HG03439 (cell line): ENCODE results near the gene GAL3ST3.
A peak's percentile ranks its signal among the peaks of the same experiment; 100 is the strongest.

ENCODE experiments used
- ATAC-seq: cut with Tn5 transposase; IDR thresholded peaks from one replicate; pipeline ENCODE4 v1.9.1; 2021; ENCODE audit warnings: mild to moderate bottlenecking, moderate library complexity; ENCODE audit not compliant: unreplicated experiment

The GAL3ST3 gene

DNA sequence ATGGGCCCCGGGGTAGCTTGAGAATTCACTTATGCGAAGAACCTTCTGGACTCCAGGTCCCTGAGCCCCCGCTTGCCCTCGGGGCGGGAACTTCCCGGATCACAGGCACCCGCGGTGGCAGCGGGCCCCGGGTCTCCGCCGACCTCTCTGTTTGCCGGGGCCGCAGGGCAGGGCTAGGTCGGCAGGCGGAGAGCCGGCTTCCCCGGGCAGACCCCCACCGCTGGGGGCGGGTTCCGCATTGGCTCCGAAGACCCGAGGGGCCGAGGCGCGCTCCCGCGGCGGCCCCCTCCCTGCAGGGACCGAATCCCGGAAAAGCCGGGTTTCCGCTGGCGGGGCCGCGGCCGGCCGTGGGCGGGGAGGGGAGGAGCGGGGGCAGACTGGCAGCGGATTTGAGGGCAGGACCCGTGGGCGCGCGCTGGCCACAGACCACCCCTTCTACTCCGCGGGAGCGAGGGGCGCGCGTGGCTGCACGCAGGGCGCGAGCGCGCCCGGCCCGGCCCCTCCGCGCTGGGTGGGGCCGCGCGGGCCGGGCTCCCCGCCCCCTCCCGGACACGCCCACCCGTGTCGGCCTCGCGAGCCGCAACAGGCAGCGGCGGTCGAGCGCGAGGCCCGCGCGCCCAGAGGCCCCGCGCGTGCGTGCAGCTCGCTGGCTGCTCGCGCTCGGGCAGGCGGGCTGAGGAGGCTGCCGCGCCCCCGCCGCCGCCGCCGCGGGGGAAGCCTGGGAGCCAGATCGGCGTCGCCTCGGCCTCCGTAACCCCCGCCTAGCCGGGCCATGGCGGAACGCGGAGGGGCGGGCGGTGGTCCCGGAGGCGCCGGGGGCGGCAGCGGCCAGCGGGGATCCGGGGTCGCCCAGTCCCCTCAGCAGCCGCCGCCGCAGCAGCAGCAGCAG lies 21.0 kb upstream of the GAL3ST3 start, which contains the start of gene PACS1:
Gene PACS1, plus strand, starts transcription at position 558 of the 889 bp plus-strand sequence. Its CDS starts 215 bp downstream, at position 773.
- peak; percentile 39 for ATAC-seq

DNA sequence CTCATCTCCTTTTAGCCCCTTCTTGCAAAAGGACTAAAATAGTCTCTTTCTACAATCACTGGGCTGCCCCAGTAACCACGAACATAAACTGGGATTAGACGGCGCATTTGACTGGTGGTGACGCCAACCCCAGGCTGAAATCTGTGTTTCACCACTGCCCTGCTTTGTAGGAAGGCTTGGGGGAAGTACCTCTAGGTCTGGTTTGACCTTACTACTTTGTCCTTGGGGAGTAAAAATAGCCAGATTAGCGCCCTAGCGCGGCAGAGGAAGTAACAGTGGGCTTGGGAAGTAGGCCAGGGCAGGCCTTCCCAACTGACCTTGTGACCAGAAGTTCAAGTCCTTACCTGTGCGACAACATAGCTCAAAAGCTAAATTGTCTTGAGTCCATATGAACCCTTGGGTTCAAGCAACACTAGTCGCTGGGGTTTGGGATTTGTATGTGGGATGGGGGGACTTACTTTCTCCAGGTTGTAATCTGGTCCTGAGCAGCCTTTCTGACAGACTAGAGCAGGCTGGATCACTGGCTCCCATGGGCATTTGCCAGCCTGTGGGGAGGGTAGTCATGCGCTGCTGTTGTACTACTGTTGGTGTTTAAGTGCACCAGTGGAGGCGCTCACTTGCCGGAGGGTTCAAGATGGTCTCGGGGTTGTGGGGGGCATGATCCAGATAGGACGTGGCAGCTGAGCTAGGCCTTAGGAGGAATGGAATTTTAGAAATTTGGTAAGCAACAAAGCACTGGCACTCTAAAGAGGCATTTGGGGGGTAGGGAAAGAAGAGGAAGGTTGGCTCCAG lies 20.2 kb upstream of the GAL3ST3 start:
- ATAC-seq = peak; percentile 5

DNA sequence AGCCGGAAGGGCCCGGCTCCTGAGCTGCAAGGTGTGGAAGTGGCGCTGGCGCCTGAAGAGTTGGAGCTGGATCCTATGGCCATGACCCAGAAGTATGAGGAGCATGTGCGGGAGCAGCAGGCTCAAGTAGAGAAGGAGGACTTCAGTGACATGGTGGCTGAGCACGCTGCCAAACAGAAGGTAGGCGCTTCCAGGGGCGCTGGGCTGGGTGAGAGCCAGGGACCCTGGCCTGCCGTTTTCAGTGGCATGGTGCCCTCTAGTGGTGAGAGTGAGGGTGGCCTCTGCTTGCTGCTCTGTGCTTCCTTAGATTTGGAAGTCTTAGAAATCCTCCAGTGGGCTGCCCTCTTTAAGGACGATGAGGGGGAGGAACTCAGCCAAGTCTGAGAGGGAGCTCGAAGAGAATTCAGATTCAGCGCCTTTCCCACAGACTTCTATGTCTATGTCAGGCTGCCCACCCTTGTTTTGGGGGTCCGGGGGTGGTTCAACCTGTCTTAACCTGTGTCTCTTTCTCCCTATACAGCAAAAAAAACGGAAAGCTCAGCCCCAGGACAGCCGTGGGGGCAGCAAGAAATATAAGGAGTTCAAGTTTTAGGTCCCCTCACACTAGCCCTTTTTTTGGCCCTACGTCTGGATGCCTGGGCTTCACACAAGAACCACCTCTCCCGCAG lies 19.3 kb upstream of the GAL3ST3 start:
- ATAC-seq = no peak

DNA sequence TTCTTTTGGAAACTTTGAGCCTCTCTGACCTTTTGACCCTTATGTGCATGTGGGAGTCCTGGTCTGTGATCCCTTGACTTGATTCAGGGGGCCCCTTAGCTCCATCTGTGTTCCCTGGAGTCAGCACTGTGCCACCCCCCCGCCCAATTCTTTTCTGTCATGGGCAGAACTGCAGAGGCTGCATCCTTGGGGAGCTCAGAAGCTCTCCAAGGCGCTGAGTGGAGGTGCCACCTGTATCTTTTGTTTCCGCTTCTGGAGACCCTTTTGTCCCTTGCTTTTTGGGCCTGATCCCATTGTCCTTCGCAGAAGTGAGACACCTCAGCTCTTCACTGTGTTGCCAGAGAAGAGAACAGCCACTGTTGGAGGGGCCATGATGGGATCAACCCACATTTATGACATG lies 18.7 kb upstream of the GAL3ST3 start:
- ATAC-seq = no peak

DNA sequence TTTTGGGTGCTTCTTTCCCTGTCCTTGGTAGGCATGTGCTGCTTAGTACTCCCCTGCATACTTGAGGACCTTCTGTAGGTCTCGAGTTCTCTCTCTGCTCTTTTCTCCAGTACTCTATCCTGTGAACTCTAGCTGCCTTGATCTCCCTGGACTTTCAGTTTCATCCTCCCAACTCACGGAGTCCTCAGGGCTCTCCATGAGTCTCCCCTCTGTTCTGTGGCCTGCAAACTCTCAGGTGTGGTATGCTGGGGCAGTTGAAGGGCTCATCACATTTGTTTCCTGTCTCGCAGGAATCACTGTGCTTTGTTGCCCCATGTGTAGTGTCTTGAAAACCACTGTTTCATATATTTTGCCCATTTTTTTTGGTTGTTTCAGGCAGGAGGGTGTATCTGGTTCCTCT lies 17.8 kb upstream of the GAL3ST3 start:
- ATAC-seq = no peak

DNA sequence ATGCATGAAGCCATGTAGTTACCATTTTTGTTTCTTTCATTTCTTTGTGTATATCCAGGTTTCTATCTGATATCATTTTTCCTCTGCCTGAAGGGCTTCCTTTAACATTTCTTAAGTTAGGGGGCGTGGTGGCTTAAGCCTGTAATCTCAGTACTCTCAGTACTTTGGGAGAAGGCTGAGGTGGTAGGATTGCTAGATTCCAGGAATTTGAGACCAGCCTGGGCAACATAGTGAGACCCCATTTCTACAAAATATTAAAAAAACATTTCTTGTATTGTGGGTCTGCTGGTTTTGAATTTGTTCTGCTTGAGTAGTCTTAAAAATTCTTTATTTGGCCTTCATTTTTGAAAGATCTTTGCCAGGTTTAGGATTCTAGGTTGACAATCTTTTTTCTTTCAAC lies 15.6 kb upstream of the GAL3ST3 start:
- no peak for ATAC-seq

DNA sequence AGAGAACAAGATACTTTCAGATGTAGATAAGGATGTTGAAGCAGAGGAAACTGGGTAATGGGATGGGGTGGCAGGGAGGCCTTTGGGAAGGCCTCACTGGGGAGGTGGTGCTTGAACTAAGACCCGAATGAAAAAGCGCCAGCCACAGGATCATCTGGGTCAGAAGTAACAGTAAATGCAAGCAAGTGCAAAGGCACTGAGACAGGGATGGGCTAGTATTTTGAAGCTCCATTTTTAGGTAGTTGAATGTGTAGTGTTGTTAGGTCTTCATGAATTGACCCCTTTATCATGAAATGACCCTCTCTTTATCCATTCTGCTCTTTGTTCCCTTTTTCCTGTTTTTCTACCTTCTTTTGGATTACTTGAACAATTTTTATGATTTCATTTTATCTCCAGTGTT lies 14.9 kb upstream of the GAL3ST3 start:
- ATAC-seq = no peak

DNA sequence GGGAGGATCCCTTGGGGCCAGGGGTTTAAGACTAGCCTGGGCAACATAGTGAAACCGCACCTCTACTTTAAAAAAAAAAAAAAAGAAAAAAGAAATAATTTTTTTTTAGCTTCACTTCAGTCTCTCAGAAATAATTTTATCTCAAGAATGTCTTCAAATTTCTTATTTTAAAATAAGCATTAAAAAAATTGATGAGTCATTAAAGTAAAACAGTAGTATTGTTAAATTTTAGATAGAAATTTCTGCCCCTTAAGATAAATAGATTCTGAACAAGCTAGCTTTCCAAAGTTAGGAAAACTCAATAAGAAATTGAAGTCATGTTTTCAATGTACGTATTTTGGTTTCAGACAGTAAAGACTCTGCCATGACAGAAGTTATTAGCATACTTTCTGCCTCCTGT lies 13.4 kb upstream of the GAL3ST3 start:
- ATAC-seq = no peak

DNA sequence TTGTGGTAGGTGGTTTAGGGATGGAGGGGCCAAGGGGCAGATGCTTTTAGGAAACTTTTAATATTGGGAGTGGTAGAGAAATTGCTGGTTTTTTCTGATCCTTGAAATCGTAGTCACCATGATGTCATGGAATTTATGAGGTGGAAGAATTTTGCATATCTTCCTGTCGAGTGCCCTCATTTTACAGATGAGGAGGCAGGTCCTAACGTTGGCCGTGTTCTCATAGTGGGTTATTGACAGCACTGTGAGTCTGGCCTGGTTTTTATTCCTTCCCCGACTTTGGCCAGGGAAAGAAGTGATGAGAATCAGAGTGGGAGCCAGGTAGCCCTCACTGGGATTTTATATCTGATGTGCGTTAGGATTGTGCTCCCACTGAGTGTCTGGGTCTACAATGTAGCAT lies 12.3 kb upstream of the GAL3ST3 start:
- no peak for ATAC-seq

DNA sequence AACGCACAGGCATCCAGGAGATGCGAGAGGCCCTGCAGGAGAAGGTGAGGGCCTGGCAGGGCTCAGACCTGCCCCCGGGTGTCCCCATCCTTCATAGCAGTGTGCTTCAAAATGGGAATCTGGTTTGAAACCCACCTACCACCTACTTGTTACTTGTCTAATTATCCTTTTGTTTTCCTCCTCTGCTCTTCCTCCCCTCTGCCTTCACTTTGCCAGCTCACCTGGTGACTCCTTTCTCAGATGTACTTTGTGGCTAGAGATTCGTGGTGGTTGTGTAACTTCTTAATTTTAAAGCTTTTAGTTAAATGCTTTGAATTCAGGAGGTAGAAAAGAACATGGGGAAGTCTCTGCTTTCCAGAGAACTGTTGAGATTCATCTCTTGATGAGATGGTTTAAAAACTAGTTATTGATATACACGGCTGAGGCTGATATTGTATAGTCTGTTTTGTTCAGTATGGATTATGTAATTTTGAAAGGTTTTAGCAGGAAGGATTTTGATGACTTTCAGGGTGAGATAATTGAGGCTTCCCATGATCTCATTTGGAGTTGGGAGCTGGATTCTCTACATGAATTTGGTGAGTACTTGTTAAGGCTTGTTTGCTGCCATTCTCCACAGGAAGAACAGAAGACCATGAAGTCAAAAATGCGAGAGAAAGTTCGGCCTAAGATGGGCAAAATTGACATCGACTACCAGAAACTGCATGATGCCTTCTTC lies 11.2 kb upstream of the GAL3ST3 start:
- ATAC-seq = no peak

DNA sequence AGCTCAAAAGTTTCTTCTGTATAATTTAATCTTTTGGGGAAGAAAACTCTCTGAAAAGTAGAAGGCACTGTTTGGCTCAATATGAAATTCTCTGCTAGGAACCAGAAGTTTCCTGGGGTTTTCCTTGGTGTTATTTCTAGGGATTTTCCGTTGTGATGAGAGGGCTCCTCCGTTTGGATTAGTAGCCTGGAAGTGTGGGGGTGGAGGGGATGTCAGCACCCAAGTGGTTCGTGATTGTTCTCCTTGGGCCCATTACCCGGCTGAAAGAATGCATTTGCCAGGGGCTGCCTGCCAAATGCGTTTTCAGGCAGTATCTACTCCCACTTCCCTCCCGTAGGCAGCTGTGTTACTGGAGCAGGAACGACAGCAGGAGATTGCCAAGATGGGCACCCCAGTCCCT lies 7.5 kb upstream of the GAL3ST3 start:
- ATAC-seq = no peak

DNA sequence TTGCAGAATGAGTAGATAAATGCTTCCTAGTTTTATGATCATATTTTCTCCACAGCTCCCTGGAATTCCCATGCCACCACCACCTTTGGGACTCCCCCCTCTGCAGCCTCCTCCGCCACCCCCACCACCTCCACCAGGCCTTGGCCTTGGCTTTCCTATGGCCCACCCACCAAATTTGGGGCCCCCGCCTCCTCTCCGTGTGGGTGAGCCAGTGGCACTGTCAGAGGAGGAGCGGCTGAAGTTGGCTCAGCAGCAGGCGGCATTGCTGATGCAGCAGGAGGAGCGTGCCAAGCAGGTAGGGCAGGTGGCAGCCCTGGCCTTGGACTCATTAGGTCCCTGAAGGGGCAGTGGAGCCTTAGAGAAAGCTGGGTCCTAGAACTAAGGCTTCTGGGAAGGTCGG lies 6.1 kb upstream of the GAL3ST3 start:
- ATAC-seq = no peak

DNA sequence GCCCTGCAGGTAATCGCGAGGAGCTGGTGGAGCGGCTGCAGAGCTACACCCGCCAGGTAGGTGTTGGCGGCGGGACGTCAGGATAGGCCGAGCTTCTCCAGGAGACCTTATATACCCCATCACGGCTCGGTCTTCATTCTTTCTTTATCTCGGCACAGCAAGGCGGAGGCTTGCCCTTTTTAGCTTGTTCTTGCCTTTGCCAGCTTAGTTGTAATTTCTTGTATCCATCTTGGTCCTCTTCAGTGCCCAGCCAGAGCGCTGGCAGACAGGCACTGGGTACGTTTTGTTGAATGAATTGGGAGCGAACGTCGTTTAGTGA lies 3.7 kb upstream of the GAL3ST3 start:
- no peak for ATAC-seq

DNA sequence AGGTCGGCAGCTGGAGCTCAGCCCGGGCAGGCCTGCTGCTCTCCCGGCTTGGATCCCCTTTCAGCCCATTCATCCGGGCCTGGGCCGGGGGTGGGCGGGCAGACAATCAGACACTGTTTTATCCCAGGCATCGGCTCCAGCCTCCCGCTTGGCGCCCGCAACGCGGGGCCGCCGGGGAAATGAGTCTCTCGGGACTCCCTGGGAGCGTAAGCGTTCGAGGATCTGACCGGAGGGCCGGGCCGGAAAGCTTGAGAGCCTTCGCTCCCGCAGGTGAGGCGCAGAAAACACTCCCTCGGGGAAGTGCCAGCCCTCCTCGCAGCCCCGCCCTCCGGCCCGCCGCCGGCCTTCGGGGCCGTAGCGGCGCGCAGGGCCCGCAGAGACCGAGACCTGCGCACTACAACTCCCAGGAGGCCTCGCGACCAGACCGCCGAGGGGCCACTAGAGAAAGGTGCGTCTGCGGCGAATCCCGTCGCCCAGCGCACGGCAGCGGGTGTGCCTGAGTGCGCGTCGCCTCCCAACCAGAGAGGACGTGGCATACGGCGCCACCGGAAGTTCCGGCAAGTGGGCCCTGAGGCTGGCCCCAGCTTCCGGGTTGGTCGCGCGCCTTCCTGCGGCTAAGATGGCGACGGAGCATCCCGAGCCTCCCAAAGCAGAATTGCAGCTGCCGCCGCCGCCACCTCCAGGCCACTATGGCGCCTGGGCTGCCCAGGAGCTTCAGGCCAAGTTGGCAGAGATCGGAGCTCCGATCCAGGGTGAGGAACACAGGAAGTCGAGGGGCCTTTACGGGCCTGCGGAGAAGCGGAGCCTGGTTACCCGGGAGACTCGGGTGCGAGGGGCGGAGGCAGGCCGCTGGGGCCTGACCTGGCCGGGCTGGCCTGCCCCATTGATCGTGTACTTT lies 3.1 kb upstream of the GAL3ST3 start, which contains the start of gene SF3B2:
Gene SF3B2, plus strand, starts transcription at position 599 of the 898 bp plus-strand sequence. Its CDS starts 21 bp downstream, at position 620.
- peak; percentile 95 for ATAC-seq

DNA sequence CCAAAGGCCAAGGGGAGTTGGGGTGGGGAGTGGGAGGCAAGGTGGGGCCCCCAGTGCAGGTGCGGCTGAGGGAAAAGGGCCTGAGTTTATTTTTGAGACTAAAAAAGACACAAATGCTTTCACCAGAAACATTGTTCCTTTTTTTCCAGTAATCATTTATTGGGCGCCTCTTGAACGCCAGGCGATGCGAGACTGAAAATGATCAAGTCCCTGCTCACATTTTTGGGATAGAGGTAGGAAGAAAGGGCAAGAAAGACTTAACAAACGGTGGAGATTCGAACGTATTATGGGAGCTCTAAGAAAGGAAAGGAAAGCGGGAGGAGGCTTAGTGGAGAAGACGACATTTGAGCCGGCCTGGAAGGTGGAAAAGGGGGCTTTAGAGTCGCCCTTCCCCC lies 2.4 kb upstream of the GAL3ST3 start:
- no peak for ATAC-seq

DNA sequence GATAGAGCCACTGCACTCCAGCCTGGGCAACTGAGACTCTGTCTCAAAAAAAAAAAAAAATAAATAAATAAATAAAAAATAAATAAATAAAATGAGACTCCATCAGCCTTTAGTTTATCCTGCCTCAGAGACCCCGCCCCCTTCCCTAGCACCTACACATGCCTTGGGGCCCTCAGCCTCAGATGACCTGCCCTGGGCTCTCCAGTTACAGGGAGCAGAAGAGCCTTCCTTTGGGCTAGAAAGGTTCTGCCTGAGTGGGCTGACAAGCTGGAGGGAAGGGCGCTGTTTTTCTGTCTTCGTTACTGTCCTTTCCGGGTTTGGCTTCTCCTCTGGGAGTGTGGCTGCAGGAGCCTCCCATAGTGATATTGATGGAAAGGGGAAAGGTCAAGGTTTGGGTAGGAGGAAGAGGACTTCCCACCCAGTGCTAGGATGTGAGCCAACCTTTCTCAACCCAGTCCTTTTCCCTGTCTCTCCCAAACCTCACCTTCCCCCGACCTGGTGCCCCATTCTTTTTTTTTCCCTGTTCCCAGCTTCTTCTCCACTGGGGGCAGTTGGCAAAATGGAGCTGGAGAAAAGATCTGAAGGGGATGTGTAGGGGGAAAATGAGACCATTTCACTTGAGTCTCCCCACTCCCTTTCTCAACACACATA lies 1.7 kb upstream of the GAL3ST3 start:
- no peak for ATAC-seq

DNA sequence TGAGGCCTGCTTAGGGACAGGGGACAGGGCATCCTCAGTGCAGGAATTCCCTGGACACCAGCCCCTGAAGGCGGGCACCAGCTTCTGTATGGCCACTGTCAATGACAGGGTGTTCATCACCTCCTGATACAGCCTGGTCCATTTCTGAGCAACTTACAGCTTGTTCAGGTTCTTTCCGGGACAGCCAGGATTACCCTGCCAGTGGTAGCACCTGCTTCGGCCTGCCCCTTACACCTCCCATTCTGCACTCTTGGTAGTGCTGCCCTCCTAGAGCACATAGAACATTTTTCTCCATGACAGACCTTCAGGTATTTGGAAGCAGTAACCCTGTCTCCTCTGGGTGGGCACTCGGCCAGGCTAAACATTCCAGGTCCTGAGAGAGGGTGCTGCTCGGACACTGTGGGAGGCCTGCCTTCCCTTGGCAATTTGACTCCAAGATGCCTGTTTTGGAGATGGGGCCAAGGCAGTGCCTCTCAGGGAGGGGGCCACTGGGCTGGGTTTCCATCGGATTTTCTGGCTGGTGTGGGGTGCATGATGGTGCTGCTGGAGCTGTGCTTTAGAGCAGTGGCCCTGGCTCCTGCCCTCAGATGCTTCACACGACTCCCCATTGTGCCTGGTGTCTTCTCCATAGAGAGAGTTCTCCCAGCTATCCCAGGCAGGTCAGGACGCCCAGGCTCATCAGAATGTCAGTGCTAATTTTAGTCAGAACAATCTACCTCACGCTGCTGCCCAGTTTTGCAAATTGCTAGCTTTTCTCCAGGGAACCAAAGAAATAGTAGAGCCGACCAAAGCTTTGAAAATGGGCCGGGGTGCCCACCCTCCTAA lies 1.2 kb downstream of the GAL3ST3 start:
- ATAC-seq = no peak

DNA sequence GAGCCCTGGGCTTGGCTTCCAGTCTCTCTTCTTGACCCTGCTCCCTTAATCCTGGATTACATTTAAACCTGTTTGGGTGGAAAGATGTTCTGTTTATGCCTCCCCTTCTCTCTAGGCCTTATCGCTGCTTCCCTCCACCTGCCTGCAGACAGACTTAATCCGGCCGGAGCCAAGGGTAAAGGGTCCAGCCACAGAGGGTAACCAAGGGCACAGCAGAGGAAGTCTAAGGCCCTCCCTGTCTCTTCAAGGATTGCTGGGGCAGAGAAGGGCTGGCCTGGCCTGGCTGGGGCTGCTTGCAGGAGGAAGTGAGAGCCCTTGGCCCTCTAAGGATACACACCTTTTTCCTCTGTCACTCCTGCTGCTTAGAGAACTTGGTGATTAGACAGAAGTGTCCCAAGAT lies 2.1 kb downstream of the GAL3ST3 start:
- ATAC-seq = no peak
